NAMALWA (cell line): ENCODE data around the gene NRG2.
A peak's percentile ranks its signal among the peaks of the same experiment; 100 is the strongest.

Source experiments
- DNase-seq: peaks from one replicate; pipeline ENCODE4 v3.0.0-alpha.2; 2015; ENCODE audit warnings: low spot score

Gene NRG2

DNA sequence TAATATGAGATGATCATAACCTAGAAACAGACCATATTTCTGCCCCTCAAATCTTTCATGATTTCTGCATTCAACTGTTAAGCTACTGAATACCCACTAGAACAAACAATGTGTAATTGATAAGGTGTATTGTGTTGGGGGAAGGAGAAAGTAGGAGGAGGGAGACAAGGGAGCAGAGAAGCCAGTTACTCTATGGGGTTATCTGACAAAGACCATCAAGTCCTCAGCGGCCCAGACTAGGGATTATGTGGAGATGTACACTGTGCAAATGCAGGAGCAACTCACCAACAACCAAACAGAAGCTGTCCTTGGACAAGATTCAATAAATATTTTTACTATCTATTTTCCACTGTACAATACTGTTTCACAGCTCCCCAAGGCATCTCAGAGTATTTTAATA, 2.7 kb downstream of the NRG2 start:
- no peak for DNase-seq

DNA sequence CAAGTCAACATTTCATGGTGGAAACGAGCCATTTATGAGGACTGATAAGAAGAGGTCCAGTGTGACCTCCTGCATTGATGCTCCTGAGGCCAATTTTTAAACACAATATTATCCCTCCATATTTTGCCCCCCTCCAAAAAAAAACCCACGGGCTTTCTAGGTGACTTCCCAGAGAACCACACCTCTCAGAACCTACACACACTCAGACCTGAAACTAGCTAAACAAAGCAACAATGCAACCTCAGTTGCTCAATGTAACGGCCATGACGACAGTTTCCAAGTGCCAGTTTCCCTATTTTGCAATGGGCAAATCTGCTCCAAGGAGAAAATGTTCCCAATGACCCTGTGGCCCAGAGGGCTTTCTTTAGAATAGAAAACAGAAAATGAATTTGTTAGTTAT, 3.5 kb downstream of the NRG2 start:
- no peak for DNase-seq

DNA sequence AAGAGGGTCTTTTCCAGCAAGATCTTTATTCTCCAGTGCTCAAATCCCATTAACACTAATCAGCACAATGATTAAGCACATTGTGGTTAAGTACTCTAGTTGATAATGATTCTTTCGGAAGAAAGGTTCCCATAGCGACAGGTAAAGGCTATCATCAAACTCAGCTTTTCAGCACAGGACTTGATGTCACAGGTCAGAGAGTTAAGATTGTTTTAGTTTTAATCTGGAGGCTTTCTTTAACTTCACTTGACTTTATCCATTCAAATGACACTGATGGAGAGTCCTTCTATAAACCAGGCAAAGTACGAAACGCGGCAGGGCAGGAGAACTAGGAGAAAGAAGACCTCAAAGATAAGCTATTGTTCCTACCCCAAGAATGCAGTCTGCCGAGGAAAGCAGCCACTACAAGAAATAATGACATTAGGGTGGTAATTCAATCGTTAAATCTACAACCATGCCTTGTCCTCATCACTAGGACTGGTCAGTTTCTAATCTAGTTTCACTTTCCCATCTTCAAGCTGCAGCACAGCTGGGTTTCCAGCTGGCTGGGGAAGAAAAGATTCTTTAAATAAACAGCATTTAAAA, 4.6 kb downstream of the NRG2 start:
- DNase-seq: peak; percentile 7

DNA sequence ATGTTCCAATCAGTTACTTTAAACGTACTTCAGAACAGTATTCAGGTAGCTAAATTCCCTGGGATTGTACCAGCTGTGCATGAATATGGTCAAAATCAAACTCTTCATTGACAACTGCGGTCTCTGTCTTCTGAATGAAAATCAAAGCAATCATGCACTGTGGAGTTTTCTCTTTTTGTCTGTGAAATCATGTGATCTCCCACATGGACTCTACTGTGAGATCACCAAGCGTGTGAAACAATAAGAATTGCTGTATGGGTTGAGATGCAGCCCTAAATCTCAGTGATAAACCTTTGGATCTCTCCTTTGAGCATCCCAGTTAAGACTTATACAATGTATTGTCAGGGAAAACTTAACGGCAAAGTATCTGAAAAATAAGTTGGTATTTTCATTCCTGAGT, 6.1 kb downstream of the NRG2 start:
- DNase-seq: no peak

DNA sequence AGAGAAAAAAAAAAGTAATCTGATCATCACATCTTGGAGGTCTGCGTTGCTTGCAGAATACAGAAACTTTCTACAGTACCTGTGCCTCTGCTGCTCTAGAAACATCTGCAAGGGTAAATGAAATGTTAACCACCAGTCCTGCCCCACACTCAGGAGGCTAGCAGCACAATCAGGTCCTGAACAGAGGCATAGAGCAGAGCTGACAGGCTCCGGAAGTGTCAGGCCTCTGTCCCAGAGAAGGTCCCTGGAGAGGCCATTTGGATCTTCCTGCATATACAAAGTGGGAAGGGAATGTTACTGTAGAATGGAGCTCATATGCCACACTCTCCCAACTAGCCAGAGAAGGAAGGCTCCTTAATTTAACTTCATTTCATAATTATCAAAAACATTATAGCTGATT, 7.2 kb downstream of the NRG2 start:
- no peak for DNase-seq

DNA sequence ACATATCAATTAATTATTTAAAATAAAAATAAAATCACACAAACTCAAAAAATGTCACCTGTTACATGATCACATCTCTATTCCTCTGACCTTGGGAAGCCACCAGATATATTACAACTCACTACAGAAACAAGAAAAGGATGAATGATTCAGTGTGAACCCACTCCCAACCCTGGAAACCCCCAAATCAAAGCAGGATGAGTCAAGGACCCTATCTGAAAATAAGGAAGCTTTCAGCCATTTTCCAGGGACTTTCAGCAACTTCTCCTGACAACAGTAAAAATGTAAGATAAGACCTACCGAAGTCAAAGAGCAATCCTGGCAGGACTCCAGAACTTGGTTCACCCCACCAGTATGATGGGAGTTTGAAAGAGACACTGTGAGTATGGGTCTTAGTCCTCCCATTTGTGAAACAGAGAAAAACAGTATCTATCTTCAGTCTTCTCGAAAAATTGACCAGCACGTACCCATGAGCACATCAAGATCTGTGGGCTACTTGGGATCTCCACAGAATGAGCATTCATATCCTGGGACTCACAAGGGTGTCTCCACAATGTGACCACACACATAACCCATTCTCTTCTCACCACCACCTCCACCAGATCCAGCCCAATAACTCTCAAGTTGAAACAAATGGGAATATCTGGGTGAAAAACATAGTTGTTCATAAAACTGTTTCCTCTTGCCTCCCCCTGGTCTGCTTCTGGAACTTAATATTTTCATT, 9.9 kb downstream of the NRG2 start:
- no peak for DNase-seq

DNA sequence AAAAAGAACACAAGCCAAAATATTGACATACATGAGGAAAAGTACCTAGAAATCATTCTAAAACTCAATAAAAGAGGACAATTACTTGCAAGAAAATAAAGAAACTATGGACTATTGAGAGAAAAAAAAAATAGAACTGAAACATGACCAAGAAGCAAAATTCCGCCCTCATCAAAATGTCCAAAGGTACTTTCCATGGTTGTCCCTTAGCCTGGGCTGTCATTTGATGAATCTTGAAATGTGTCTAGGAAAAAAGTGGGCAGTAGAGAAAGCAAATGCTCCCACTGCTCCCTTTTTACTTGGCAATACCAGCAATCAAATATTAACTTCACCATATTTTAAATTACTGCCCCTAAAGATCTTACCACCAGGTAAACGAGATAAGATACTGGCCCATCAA, 10.8 kb downstream of the NRG2 start:
- no peak for DNase-seq

DNA sequence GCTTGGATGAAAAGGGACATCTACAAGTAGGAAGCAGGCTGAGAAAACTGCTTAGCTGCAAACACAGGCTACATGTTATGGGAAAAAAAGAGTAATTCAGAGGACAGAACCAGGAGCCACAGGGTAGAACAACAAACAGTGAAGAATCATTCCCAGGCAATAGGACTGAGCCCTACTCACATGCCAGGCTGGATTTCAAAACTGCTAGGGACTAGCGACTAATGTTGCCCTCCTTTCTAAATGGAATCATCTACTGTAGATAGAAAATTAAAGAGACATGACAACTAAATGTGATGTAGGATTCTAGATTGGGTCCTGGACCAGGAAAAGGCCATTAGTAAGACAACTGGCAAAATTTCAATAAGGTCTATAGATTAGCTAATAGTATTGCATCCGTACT, 15.3 kb downstream of the NRG2 start:
- no peak for DNase-seq

DNA sequence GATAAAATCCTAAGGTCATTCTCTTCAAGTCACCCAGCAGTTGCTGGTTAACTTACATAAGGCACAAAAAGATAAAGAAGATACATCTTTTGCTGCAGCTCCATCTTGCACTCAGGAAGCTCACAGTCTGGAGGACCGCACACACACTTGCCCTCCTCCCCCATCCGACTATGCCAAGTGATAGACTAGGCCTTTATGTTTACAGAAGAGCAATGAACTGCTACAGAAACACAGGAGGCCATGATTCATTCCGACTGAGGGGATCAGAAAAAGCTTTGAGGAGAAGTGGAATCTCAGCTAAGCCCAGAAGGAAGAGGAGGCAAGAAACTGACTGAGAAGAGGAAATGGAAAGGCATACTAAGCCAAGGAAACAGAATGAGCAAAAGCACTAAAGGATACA, 17.4 kb downstream of the NRG2 start:
- DNase-seq: no peak

DNA sequence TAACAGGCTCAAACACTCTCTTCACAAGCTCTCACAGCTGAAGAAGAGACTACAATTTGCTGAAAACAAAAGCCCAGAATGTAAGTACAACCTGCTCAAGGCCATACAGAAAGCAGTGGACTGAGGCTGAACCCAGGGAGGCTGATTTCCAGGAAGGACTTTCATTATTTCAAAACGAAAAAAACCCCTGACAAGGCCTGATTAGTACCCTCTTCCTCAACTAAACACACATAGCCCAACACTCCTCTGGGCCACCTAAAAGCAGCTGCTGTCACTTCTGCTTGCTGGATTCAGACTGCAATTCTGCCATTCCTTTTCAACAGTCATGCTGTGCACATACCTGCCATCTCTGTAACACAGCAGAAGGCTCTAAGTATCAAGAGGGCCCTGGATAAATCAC, 18.2 kb downstream of the NRG2 start:
- no peak for DNase-seq

DNA sequence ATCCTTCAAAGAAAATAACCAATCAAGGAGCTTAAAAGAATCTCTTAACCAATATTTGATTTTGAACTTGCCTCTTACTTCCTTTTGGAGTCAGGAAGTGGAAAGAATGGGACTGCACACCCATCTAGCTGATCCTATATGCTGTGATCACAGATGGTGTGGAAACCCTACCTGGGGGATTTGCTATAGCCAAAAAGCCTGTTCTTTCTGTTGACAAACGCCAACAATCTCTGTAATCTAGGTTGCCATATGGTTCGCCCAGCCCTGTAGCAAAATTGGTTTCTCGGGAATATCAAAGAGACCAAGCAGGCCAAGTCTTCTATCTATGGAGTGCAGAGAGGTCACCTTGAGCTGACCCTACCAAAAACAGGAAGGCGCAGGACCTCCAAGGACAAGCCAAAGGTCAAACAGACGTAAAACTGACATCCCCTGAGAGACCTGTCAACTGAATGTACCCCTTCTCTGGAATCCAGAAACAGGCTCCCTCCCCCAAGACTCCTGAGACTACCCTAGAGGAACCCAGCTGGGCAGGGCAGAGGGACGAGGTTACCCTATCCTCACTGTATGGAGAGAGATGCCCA, 19.4 kb downstream of the NRG2 start:
- no peak for DNase-seq

DNA sequence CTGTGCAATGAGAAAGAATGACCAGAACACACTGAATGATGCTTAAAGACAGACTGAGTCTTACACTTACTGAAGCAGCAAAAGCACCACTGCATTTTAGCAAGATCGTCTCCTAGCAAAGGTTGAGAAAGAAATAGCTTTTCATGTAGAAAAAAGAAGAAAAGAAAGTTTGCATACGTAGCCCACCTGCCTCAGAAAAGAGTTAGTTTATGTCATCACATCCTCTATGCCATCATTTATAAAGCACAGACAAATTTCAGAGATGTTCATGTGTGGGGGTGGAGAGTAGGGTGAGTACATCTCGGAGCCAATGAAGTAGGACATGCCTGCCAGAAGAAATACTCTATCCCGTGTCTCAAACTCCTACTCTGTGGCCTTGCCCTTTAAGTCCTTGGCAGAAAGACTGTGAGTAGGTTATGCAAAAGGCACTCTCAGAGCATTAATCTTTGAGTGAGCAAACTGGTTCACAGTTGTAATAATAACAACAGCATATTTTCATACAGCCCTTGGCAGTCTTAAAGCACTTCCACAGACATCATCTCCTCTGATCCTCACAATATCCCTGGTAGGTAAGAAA, 22.4 kb downstream of the NRG2 start:
- no peak for DNase-seq

DNA sequence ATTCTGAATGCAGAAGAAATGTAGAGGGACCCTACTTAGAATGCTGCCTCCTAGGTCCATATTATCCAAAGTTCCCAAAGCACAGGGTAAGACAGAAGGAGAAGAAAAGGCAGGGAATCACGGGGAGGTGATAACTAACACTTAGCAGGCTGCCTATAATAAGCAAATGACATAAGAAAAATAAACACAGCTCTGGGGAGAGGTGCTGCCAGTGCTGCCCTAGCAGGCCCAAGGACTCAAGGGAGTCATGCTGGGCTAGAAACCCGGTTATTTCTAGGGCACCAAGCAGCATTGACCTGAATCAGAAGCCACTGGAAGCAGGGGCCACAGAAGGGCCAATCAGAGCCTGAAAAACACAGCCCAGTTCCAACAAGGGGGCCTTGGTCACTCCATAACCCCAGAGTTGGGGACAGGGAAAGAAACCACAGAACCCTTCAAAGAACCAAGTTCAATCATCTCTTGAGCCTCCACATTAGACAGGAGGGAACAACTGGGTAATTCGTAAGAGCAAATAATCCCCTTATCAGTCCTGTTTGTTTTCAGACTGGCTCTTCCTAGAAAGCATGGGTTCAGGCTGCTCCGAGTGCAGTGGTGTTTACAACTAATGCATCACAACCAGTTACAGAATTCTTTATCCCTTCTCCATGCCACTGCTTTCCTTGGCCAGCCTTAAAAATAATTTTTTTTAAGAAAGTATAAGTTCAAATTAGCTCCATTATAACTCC, 24.0 kb downstream of the NRG2 start:
- no peak for DNase-seq

DNA sequence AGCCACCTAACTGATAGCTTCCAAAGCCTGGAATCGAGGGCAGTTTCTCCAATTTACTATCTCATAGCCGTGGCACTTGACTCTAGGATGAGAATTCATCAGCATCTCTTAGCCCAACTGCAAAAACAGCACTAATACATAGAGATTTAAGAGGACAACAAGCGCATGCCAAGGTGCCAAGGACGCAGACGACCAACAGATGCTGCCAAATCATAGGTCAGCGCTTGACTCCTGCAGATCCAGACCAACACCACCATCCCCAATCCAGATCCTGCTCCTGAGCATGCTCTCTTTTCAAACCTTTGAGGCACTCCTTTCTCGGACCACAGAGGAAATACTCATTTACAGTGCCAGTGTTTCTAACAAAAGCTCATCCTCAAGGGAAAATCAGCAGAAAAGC, 24.6 kb downstream of the NRG2 start:
- no peak for DNase-seq

DNA sequence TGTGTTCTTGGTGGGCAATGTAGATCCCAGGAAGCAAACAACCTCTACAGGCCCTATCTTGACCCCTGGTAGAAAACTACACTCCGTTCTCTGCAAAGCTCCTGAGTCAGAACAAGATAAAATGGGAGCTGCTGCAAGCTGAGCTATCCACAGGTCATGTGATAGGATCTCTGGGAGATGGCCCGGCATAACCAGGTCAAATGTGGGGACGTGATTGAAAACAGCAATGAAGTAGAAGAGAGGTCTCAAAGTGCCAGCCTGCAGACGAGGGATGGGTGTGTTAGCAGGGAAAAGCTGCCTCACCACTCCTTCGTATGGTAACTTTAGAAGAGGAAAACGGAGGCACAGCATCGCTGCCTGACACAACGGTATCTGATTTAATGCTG, 25.0 kb downstream of the NRG2 start:
- no peak for DNase-seq

DNA sequence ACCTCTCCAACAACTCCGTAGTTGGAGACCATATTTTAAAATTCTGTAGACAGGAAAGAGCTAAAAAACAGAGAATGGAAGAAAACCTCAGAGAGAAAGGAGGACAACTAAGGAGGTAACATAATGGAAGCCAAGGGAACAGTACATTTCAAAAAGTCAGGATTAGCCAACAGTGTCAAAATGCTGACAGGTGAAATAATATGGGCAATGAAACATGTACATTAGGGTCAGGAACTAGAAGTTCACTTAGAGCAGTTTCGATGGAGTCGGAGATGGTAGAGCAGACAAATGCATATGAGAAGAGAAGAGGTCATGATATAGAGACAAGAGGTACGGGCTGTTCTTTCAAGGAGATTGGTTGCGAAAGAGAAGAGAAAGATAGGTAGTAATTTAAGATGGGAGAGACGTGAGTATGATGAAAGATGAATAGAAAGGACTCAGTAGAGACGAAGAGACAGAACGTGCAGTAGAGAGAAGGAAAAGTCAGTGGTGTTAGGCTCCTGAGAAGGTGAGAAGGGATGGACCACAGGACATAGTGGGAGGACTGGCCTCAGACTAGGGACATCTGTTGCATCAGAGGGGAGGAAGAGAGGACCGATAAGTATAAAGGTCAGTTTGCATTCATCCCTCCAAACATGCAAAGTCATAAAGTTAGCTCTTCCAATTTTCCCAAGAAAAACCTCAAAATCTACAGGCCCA, 25.6 kb downstream of the NRG2 start:
- no peak for DNase-seq

DNA sequence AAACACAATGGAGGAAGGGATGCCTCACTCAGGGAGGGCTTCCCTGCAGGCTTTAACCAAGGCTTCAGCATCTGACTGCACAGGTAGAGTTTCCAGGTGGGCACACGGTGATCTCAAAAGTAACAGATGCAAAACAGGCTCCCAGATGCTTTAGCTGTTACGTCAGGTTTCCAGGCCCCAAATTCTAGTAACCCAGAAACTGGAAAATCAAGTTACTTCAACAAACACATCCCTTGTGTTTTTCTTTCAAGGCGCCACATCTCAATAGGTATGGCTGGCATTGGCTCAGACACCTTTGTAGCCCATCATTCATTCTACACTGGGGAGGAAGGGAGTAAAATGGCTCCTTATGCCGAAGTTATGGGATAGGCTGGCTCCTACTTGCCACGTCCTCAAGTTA, 27.4 kb downstream of the NRG2 start:
- DNase-seq: no peak

DNA sequence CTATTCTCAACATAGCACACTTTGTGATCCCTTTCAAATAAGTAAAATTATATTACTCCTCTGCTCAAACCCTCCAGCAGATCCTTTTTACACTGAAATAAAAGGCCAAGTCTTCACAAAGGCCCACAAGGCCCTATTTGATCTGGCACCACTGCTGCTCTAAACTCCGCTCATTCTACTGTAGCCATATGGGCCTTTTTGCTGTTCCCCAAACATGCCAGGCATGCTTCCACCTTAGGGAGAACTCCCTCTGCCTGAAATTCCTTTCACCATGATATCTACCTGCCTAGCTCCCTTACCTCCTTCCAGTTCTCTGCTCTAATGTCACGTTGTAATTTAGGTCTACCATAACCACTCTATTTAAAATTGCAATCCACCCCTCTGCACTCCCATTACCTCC, 28.3 kb downstream of the NRG2 start:
- no peak for DNase-seq

DNA sequence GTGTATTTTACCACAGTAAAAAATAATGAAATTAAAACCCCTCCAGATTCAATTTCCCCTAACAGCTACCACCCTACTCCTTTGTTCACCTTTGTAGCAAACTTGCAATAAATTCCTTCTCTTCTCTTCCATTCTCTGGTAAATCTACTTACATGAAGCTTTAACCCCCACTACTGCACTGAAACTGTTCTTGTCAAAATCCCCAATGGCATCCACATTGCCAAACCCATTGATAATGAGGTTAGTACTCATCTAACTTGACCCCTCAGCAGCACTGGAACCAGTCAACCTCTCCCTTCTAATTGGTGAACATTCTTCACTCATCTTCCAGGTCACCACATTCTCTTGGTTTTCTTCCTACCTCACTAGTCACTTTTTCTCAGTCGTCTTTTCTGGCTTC, 29.6 kb downstream of the NRG2 start:
- no peak for DNase-seq

DNA sequence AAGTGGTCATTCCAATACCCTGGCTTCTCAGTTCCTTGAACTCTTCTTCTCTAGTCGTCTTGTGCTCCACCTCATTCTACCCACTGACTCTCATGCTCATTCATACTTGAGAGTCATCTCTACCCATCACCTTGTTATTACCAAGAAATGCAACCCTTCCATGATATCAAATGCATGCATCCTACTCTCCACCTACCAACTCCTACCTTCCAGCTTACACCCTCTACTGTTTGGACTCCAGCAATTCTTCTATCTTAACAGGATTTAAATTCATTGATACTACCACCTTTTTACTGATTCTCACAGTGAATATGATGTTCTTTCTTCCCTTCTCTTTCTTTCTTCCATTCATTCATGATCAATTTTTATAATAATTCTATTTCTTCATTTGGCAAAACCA, 30.7 kb downstream of the NRG2 start:
- no peak for DNase-seq

DNA sequence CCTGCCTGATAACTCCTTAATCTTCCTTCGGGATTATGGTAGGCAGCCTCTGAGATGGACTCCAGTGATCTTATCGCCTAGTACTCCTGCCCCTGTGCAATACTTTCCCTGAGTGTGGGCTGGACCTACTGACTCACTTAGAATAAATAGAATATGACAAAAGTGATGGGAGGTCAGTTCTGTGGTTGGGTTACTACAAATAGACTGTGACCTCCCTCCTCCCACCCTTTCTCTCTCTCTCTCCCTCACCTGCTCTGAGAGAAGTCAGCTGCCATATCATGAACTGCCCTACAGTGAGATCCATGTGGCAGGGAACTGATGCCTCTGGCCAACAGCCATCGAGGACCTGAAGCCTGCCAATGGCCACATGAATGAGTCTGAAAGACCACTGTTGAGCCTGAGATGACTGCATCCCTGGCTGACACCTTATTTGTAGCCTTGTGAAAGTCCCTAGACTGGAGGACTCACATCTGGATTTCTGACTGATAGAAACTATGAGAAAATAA, 31.7 kb downstream of the NRG2 start:
- DNase-seq: no peak

DNA sequence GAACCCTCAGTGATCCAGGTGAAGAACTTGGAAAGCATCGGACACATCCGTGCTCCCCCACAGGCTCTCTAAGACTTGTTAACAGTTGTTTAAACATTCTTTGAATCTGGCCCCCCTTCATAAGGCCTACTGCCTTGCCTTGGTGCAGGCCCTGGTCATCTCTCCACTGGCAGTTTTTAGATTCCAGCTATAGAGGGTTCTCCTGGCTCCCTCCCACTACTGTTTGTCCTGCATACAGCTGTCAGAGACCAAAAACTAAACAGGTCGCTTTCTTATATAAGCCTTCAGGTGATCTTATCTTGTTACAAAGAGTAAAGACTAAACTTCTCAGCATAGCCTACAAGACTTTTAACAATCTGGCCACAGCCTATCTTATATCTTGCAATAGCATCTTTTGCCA, 32.3 kb downstream of the NRG2 start:
- no peak for DNase-seq
